Astrocyte (in vitro differentiated cells and primary cell): ENCODE data around the gene CTSW. TPM values are rescaled to one million over a fixed set of nuclear protein-coding genes. Genes with fewer than 3 reads are reported as not detected.

Experiments
- DNase-seq: peaks from one replicate; pipeline ENCODE4 v3.0.0-alpha.2; 2010; ENCODE audit warnings: low read depth
- FAIRE-seq: peaks from 2 replicates; lab custom pipeline; 2011; peaks lifted over from hg19 to GRCh38; lab: Jason Lieb, UNC
- H2AFZ ChIP-seq: 2 replicates; pipeline ENCODE4 v1.6.0; 2012; ENCODE audit warnings: low read depth, low read length, inconsistent platforms
- H3K27ac ChIP-seq: 2 replicates; pipeline ENCODE4 v1.5.1; 2011; ENCODE audit warnings: low read depth, low read length, inconsistent platforms
- H3K27me3 ChIP-seq: 2 replicates; pipeline ENCODE4 v1.6.0; 2011; ENCODE audit warnings: low read length, inconsistent platforms; ENCODE audit not compliant: insufficient read depth
- H3K36me3 ChIP-seq: 2 replicates; pipeline ENCODE4 v1.5.1; 2011; ENCODE audit warnings: low read length, inconsistent platforms; ENCODE audit not compliant: insufficient read depth
- H3K4me1 ChIP-seq: 2 replicates; pipeline ENCODE4 v1.5.1; 2011; ENCODE audit warnings: low read length, inconsistent platforms; ENCODE audit not compliant: insufficient read depth
- H3K4me2 ChIP-seq: 2 replicates; pipeline ENCODE4 v1.6.0; 2012; ENCODE audit warnings: low read length, inconsistent platforms
- H3K4me3 ChIP-seq: 2 replicates; pipeline ENCODE4 v1.5.1; 2011; ENCODE audit warnings: low read depth, mild to moderate bottlenecking, low read length, inconsistent platforms; ENCODE audit not compliant: insufficient read depth
- H3K79me2 ChIP-seq: 2 replicates; pipeline ENCODE4 v1.6.0; 2012; ENCODE audit warnings: mild to moderate bottlenecking, low read length, inconsistent platforms; ENCODE audit not compliant: insufficient read depth
- H3K9ac ChIP-seq: 2 replicates; pipeline ENCODE4 v1.6.0; 2012; ENCODE audit warnings: mild to moderate bottlenecking, low read length, inconsistent platforms
- H3K9me3 ChIP-seq: 2 replicates; pipeline ENCODE4 v1.5.1; 2012; ENCODE audit warnings: low read depth, mild to moderate bottlenecking, low read length, inconsistent platforms; ENCODE audit not compliant: insufficient read depth
- H4K20me1 ChIP-seq: 2 replicates; pipeline ENCODE4 v1.6.0; 2012; ENCODE audit warnings: low read length, inconsistent platforms; ENCODE audit not compliant: insufficient read depth
- H3K27ac Mint-ChIP-seq: one replicate; pipeline ENCODE4 v1.8.0; 2021; ENCODE audit warnings: mild to moderate bottlenecking, mixed read lengths; ENCODE audit not compliant: unreplicated experiment
- H3K27me3 Mint-ChIP-seq: one replicate; pipeline ENCODE4 v1.8.0; 2021; ENCODE audit warnings: low read depth, mixed read lengths; ENCODE audit not compliant: unreplicated experiment
- H3K36me3 Mint-ChIP-seq: one replicate; pipeline ENCODE4 v1.8.0; 2021; ENCODE audit warnings: low read depth, mixed read lengths; ENCODE audit not compliant: unreplicated experiment
- H3K4me1 Mint-ChIP-seq: one replicate; pipeline ENCODE4 v1.8.0; 2021; ENCODE audit warnings: low read depth, mixed read lengths; ENCODE audit not compliant: unreplicated experiment
- H3K4me3 Mint-ChIP-seq: one replicate; pipeline ENCODE4 v1.8.0; 2021; ENCODE audit warnings: mild to moderate bottlenecking, moderate library complexity, mixed read lengths; ENCODE audit not compliant: unreplicated experiment
- H3K9me3 Mint-ChIP-seq: one replicate; pipeline ENCODE4 v1.8.0; 2021; ENCODE audit warnings: mild to moderate bottlenecking, mixed read lengths; ENCODE audit not compliant: unreplicated experiment
- EZH2 ChIP-seq: IDR thresholded peaks from 2 replicates; pipeline ENCODE4 v1.6.1; 2012; ENCODE audit warnings: mild to moderate bottlenecking, low read length, inconsistent platforms; ENCODE audit not compliant: insufficient read depth
- total RNA-seq: library from RNA; stranded (reverse); gene quantifications from 2 replicates; pipeline ENCODE4 v1.2.1, GENCODE V29; 2021
- TF ChIP-seq, protein P1 (sequence below): IDR thresholded peaks from 2 replicates; pipeline ENCODE4 v1.5.1; 2011; ENCODE audit warnings: low read depth, mild to moderate bottlenecking, inconsistent platforms, low read length, moderate library complexity; ENCODE audit not compliant: insufficient read depth

The CTSW gene
- total RNA-seq, 1 donor from 2014 or later, result not detected

DNA sequence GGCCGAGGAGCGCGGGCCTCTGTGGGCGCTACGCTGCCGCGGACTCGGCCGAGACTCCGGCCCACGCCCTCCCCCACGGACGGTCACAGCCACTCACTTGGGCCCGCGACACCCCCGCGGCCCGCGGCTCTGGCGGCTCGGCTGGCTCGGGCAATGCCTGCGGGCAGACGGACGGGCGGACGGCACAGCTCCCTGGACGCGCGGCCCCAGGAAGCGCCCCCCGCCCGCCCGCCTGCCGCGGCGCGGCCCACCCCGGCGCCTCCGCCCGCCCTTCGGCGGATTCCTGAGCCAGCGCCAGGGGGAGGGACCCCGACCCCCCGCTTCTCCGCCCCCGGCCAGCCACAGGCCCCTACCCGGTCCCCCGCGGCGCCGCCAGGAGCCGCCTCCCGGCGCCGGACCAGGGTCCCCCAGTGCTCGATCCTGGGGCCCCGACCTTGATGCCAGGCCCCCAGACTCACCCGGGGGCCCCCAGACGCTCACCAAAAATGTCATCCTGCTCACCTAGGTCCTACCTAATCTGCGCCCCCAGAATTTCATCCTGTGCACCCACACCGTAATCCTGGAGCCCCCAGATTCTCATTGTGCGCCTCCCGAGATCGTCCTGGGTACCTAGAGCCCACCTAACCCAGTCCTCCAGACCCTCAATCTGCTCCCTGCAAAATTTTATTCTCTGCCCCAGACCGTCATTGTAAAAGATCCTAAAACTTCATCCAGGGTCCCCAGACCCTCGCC, 6.9 kb upstream of the CTSW start, which contains the start of gene EFEMP2:
Gene EFEMP2 (minus strand): TSS at position 215 of the 732 bp plus-strand sequence. CDS start 446 bp downstream, outside the sequence.
- peak within 1 kb of the TSS; percentile 93 for H3K27ac Mint-ChIP-seq
- Histone ChIP-seq H4K20me1 (peaks cover 40% of the 10 kb centered on the region), H3K9me3 (no peaks in the 10 kb centered on the region), H3K4me2 (peak within 1 kb of the TSS; percentile 100), H3K79me2 (peaks cover 47% of the 10 kb centered on the region), H3K4me3 (peak within 1 kb of the TSS; percentile 80), H3K36me3 (peaks cover 9% of the 10 kb centered on the region), H3K4me1 (peaks cover 31% of the 10 kb centered on the region), H2AFZ (peak within 1 kb of the TSS; percentile 78), H3K9ac (peak within 1 kb of the TSS; percentile 92), H3K27ac (peak within 1 kb of the TSS; percentile 69), H3K27me3 (no peaks in the 10 kb centered on the region)
- no peak for FAIRE-seq
- no peaks in the 10 kb centered on the region for H3K9me3 Mint-ChIP-seq
- peaks cover 12% of the 10 kb centered on the region for H3K4me1 Mint-ChIP-seq
- H3K27me3 Mint-ChIP-seq, result no peaks in the 10 kb centered on the region
- no peak for TF ChIP-seq EZH2
- TF ChIP-seq, protein P1, sequence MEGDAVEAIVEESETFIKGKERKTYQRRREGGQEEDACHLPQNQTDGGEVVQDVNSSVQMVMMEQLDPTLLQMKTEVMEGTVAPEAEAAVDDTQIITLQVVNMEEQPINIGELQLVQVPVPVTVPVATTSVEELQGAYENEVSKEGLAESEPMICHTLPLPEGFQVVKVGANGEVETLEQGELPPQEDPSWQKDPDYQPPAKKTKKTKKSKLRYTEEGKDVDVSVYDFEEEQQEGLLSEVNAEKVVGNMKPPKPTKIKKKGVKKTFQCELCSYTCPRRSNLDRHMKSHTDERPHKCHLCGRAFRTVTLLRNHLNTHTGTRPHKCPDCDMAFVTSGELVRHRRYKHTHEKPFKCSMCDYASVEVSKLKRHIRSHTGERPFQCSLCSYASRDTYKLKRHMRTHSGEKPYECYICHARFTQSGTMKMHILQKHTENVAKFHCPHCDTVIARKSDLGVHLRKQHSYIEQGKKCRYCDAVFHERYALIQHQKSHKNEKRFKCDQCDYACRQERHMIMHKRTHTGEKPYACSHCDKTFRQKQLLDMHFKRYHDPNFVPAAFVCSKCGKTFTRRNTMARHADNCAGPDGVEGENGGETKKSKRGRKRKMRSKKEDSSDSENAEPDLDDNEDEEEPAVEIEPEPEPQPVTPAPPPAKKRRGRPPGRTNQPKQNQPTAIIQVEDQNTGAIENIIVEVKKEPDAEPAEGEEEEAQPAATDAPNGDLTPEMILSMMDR, result no peak
- peaks cover 3% of the 10 kb centered on the region for H3K36me3 Mint-ChIP-seq
- DNase-seq, result no peak
- peak within 1 kb of the TSS; percentile 91 for H3K4me3 Mint-ChIP-seq

DNA sequence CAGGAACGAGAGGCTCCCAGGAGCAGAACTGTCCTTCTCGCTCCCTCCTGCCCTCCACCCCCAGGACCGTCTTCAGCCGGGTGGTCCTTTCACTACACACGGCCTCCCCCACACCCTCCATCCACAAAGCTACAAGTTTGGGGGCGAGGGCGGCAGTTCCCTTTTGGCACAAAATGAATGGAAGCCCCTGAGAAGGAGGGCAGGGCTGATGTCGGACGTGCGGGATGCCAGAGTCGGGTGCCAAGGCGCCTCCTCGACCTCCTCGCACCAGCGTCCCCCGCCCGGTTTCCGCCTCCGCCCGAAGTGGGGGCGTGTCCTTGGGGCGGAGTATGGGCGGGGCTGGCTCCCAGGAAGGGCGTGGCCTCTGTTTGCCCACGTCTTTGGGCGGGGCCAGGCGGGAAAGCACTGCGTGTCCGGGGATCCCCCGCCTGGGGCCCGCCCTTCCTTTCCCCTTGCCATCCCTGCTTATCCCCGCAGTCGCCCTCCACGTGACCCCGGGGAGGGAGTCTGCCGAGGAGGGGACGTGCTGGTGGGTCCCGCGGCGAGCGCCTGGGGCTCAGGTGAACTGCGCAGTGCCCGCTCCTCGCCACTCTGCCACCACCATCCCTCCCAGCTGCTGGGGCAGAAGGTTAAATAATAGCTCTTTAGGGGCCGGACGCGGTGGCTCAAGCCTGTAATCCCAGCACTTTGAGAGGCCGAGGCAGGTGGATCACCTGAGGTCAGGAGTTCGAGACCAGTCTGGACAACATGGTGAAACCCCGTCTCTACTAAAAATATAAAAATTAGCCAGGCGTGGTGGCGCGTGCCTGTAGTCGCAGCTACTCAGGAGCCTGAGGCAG, 6.1 kb upstream of the CTSW start:
- Histone ChIP-seq H4K20me1 (peaks cover 32% of the 10 kb centered on the region), H3K27ac (peak overlapping the region; percentile 69), H3K9me3 (no peaks in the 10 kb centered on the region), H3K4me1 (peaks cover 29% of the 10 kb centered on the region), H3K36me3 (peaks cover 9% of the 10 kb centered on the region), H2AFZ (peak overlapping the region; percentile 78), H3K79me2 (peaks cover 44% of the 10 kb centered on the region), H3K4me2 (peak overlapping the region; percentile 100), H3K4me3 (peak overlapping the region; percentile 80), H3K9ac (peak overlapping the region; percentile 92), H3K27me3 (no peaks in the 10 kb centered on the region)
- TF ChIP-seq, protein P1, result no peak
- TF ChIP-seq EZH2, result no peak
- Mint-ChIP-seq H3K9me3 (no peaks in the 10 kb centered on the region), H3K4me3 (peak overlapping the region; percentile 91), H3K27me3 (no peaks in the 10 kb centered on the region), H3K4me1 (peaks cover 7% of the 10 kb centered on the region), H3K27ac (peak overlapping the region; percentile 93), H3K36me3 (peaks cover 1% of the 10 kb centered on the region)
- peak; percentile 70 for DNase-seq
- FAIRE-seq, result no peak
